CD4-positive, alpha-beta T cell treated with Interleukin-17A for 1 hour (primary cell): Measurements from ENCODE around the gene RERE.

Source experiments
- DNase-seq: peaks from one replicate; pipeline ENCODE4 v3.0.0-alpha.2; 2020

Gene RERE

GRCh38 chr1:8370046-8370881, 447.2 kb downstream of the RERE start:
- DNase-seq, result no peak

- no peak for DNase-seq
Measured at GRCh38 chr1:8368956-8369639, 448.3 kb downstream of the RERE start.

GRCh38 chr1:8367571-8368194, 449.8 kb downstream of the RERE start:
- DNase-seq, result no peak

- no peak for DNase-seq
Measured at GRCh38 chr1:8365661-8366362, 451.6 kb downstream of the RERE start.

GRCh38 chr1:8364528-8365442, 452.7 kb downstream of the RERE start:
- DNase-seq, result no peak

GRCh38 chr1:8363767-8364301, 453.6 kb downstream of the RERE start:
- no peak for DNase-seq

- no peak for DNase-seq
Measured at GRCh38 chr1:8363186-8363766, 454.2 kb downstream of the RERE start.

GRCh38 chr1:8362701-8363101, 454.7 kb downstream of the RERE start:
- no peak for DNase-seq

GRCh38 chr1:8361198-8361849, 456.1 kb downstream of the RERE start:
- no peak for DNase-seq

- DNase-seq, result no peak
Measured at GRCh38 chr1:8360493-8361197, 456.8 kb downstream of the RERE start.

- DNase-seq, result no peak
Measured at GRCh38 chr1:8359617-8360481, 457.6 kb downstream of the RERE start.

GRCh38 chr1:8358897-8359616, 458.4 kb downstream of the RERE start:
- no peak for DNase-seq

GRCh38 chr1:8358241-8358896, 459.1 kb downstream of the RERE start:
- no peak for DNase-seq

- no peak for DNase-seq
Measured at GRCh38 chr1:8357329-8358101, 459.9 kb downstream of the RERE start.

- DNase-seq, result no peak
Measured at GRCh38 chr1:8356256-8357209, 460.9 kb downstream of the RERE start.
